Esophagus squamous epithelium (tissue), 4 donors: ENCODE measurements around the gene AIP.

Experiments
- CTCF ChIP-seq, 6 experiments: fragments of 450-650 bp in 4 of 6; fragments of 200-600 bp in 2 of 6; sonication (generic) in 2 of 6; IDR thresholded peaks; one replicate each; pipeline ENCODE4 v1.5.1; 2016 to 2019; ENCODE audit warnings: antibody characterized with exemption in 6 of 6, mild to moderate bottlenecking in 4 of 6, moderate library complexity in 4 of 6
- POLR2A ChIP-seq, 4 donors: fragments of 450-650 bp; IDR thresholded peaks; one replicate each; pipeline ENCODE4 v1.6.1; 2017; ENCODE audit warnings: antibody characterized with exemption in 4 of 4, mild to moderate bottlenecking in 4 of 4, moderate library complexity in 3 of 4

GRCh38 chr11:67535561-67535960 is 52.7 kb downstream of the AIP start:
- no peak for TF ChIP-seq CTCF (IDR thresholded peaks at IDR 0.05)
- no peak for TF ChIP-seq POLR2A (IDR thresholded peaks at IDR 0.05)
